ENCODE data around the gene LRRC10B.

DNA sequence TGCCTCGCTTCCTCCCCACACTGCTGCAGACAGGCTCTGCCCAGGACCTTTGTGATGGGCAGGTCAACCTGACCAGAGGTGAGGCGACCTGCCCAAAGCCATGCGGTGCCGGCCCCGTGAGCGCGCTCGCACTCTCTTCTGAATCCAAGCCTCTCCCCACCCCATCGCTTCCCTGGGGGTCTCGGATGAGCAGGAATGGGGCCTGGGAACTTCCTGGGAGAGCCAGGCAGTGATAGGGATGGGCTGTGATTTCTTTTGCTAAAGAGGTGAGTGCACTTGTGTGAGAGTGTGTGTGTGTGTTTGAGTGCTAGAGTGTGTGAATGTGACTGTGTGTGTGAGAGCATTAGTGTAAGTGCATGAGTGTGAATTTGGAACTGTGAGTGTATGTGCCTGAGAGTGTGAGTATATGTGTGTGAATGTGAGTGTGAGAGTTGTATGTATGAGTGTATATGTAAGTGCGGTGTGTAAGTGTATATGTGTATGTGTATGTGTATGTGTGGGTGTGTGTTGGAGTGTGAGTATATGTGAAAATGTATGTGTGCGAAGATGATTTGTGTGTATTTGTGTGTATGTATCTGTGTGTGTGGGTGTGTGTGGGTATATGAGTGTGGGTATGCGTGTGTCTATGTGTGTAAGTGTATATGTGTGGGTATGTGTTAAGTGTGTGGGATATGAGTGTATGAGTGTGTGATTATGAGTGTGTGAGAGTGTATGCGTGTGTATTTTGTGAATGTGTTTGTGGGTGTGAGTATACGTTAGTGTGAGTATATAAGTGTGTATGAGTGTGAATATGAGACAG lies 11.7 kb upstream of the LRRC10B start:
- no peak for TF ChIP-seq EZH2 (IDR thresholded peaks at IDR 0.05; ENCODE audit: insufficient read depth, poor library complexity, severe bottlenecking)
- no peak for TF ChIP-seq EZH2phosphoT487 (IDR thresholded peaks at IDR 0.05; ENCODE audit: insufficient read depth, low read depth)
